GM19324 (cell line): Measurements from ENCODE around the gene GLUD1.
"Not testable (repeated sequence)": the region's sequence is repeated elsewhere in the genome, so short reads cannot be mapped to it uniquely, and the experiment has no call there.

ENCODE experiments used
- ATAC-seq: cut with Tn5 transposase; IDR thresholded peaks from one replicate; pipeline ENCODE4 v1.9.1; 2021; ENCODE audit warnings: mild to moderate bottlenecking, moderate library complexity; ENCODE audit not compliant: unreplicated experiment, low FRiP score

The GLUD1 gene

GRCh38 chr10:87053577-87054181, 41.0 kb downstream of the GLUD1 start:
- ATAC-seq: no peak

- ATAC-seq: no peak
These were observed 41.5 kb downstream of the GLUD1 start for GRCh38 chr10:87053111-87053510.

- no peak for ATAC-seq
These were observed 49.2 kb downstream of the GLUD1 start for GRCh38 chr10:87045434-87045938.

DNA sequence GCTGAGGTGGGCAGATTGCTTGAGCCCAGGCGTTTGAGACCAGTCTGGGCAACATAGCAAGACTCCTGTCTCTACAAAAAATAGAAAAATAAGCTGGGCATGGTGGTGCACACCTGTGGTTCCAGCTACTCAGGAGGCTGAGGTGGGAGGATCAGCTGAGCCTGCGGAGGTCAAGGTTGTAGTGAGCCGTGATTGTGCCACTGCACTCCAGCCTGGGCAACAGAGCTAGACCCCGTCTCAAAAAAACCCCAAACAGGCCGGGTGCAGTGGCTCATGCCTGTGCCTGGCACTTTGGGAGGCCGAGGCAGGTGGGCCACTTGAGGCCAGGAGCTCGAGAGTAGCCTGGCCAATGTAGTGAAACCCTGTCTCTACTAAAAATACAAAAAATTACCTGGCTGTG, 51.1 kb downstream of the GLUD1 start:
- not testable (repeated sequence) for ATAC-seq

- ATAC-seq: no peak
These were observed 55.9 kb downstream of the GLUD1 start for GRCh38 chr10:87038786-87039185.

DNA sequence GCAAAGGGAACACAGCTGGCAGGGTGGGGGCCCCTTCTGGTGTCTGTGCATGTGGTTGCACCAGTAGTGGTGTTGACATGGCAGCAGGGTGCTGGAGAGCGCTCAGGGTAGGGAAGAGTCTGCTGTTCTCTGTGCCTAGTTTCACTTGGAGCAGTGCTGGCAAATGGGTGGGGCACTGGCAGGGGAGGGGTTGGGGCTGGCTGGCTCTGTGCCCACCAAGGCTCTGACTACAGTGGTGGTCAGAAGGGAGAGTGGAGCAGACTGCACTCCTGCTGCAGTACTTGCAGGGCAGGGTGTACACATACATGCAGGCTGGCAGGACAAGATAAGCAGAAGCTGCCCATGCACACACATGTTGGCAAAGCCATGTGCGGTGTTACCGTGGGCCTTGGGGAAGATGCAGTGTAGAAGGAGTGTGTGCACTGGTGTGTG, 56.3 kb downstream of the GLUD1 start:
- ATAC-seq: no peak

- no peak for ATAC-seq
These were observed 58.0 kb downstream of the GLUD1 start for GRCh38 chr10:87036623-87037022.

DNA sequence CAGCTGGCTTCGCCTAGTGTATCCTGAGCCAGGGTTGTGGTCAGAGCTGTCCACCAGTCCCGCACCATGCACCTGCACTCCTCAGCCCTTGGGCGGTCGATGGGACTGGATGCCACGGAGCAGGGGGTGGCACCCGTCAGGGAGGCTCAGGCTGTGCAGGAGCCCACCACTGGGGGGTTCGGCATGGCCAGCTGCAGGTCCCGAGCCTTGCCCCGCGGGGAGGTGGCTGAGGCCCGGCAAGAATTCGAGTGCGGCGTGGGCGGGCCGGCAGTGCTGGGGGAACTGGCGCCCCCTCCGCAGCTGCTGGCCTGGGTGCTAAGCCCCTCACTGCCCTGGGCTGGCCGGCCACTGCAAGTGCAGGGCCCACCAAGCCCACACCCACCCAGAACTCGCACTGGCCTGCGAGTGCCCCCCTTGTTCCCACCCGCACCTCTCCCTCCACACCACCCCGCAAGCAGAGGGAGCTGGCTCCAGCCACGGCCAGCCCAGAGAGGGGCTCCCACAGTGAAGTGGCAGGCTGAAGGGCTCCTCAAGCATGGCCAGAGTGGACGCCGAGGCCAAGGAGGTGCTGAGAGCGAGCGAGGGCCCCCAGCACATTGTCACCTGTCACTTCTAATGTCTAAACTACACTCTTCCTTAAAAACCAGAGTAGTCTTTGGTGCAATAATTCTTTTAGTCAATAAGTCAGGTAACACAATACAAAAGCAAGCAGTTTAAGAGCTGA, 63.6 kb downstream of the GLUD1 start:
- no peak for ATAC-seq

GRCh38 chr10:87030419-87030818, 64.2 kb downstream of the GLUD1 start:
- ATAC-seq: not testable (repeated sequence)

- not testable (repeated sequence) for ATAC-seq
These were observed 67.7 kb downstream of the GLUD1 start for GRCh38 chr10:87026747-87027508.

GRCh38 chr10:87025285-87025958, 69.2 kb downstream of the GLUD1 start:
- not testable (repeated sequence) for ATAC-seq

- not testable (repeated sequence) for ATAC-seq
These were observed 74.6 kb downstream of the GLUD1 start, which contains the start of gene FAM25A for GRCh38 chr10:87020056-87020455. TSS of gene FAM25A (plus strand) at chr10:87020294. CDS start at chr10:87020325, 31 bp downstream.

DNA sequence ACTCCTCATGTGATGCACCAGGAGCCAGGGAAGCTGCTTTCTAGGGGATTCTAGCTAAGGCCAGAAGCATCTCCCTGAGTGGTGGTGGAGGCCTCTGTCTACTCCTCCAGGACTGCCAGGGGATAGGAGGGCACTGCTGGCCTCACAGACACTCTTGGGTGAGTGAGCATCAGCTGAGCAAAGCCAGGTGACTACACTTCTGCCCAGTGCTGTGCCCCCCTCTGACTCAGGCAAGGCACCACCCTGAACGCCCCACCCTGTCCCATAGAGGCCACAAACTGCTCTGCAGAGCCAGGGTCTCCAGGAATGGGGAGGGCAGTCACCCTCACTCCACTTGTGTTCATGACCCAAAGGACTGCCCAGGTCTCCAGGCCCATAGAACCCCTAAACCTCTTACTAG, 75.1 kb downstream of the GLUD1 start:
- ATAC-seq: not testable (repeated sequence)

GRCh38 chr10:87019066-87019465, 75.6 kb downstream of the GLUD1 start:
- ATAC-seq: not testable (repeated sequence)

DNA sequence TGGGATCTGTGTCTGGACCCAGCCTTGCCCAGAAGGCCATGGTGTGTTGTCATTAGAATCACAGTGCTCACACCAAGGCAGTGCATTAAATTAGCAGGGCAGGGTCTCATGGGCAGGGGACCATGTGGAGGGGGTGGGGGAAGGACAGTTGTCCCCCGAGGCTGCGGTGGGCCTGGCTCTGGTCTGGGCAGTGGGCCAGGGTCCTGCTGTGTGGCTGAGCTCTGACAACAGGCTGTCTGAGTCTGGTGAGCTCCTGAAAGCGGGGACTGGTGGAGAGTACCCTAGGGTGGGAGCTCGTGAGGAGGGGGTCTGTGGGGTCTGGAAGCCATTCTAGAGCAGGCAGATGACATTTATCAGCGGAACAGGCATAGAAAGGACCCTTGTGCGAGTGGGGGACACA, 76.5 kb downstream of the GLUD1 start:
- not testable (repeated sequence) for ATAC-seq

DNA sequence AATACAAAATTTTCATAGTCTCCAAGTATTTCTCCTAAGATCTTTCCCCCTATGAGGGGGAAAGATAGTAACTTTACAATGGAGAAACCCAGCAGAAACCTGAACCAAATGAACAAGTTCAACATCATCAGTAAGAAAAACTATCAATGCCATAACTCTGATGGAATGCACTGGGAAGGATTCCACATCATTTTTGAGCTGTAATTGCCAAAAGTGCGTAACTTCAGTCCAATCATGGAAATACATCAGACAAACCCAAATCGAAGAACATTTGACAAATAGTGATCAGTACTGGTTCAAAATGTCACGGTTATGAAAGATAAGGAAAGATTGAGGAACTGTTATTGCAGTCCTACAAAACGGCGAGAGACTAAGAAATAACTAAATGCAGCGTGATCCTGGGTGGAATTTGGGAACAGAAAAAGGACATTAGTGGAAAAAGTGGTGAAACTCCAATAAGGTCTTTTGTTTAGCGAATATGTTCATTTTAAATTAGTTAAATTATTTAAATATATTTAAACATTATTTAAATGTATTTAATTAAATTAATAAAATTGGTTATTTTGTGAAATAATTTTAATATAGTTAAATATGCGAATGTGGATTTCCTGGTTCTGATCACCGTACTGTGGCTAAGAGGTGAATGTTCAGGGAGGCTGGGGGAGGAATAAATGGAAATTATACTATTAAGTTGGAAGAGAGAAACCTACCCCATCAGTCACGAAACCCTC, 79.5 kb downstream of the GLUD1 start:
- not testable (repeated sequence) for ATAC-seq

- not testable (repeated sequence) for ATAC-seq
These were observed 81.1 kb downstream of the GLUD1 start for GRCh38 chr10:87013528-87013927.

DNA sequence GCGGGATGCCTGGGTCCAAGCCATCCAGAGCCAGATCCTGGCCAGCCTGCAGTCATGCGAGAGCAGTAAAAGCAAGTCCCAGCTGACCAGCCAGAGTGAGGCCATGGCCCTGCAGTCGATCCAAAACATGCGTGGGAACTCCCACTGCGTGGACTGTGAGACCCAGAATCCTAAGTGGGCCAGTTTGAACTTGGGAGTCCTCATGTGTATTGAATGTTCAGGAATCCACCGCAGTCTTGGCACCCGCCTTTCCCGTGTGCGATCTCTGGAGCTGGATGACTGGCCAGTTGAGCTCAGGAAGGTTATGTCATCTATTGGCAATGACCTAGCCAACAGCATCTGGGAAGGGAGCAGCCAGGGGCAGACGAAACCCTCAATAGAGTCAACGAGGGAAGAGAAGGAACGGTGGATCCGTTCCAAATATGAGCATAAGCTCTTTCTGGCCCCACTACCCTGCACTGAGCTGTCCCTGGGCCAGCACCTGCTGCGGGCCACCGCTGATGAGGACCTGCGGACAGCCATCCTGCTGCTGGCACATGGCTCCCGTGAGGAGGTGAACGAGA, 85.4 kb downstream of the GLUD1 start:
- ATAC-seq: not testable (repeated sequence)

DNA sequence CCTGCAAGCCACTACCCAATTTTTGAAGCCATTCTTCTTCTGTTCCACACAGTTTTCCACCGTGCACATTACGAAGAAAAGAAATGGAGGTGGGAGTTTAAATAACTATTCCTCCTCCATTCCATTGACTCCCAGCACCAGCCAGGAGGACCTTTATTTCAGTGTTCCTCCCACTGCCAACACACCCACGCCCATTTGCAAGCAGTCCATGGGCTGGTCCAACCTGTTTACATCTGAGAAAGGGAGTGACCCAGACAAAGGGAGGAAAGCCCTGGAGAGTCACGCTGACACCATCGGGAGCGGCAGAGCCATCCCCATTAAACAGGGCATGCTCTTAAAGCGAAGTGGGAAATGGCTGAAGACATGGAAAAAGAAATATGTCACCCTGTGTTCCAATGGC, 86.3 kb downstream of the GLUD1 start:
- ATAC-seq: not testable (repeated sequence)
